Measurements from ENCODE around the gene P2RY14.

The P2RY14 gene

GRCh38 chr3:151174351-151174750 lies 104.0 kb downstream of the P2RY14 start:
- DNase-seq: no peak

- peak in 1 of 2 donors; percentile 38 for DNase-seq
Measured at GRCh38 chr3:151171145-151171757, 107.1 kb downstream of the P2RY14 start.

GRCh38 chr3:151169948-151170679 lies 108.2 kb downstream of the P2RY14 start:
- peak; percentile 53 to 66 for DNase-seq

GRCh38 chr3:151169262-151169947 lies 108.9 kb downstream of the P2RY14 start:
- no peak for DNase-seq

GRCh38 chr3:151168269-151169094 lies 109.9 kb downstream of the P2RY14 start:
- DNase-seq: peak; percentile 87 to 90

- no peak for DNase-seq
Measured at GRCh38 chr3:151166161-151166560, 112.2 kb downstream of the P2RY14 start.

GRCh38 chr3:151165226-151165625 lies 113.1 kb downstream of the P2RY14 start:
- DNase-seq: no peak
